OCI-LY7 (cell line): Measurements from ENCODE around the gene COBLL1. TPM values are rescaled to one million over a fixed set of nuclear protein-coding genes. Genes with fewer than 3 reads are reported as not detected.

Experiments
- BruUV-seq: library from RNA; stranded (reverse); fragments of 400-500 nt; replicated peaks from 2 replicates; lab custom pipeline; 2021; lab: Mats Ljungman, UMichigan
- CTCF ChIA-PET: fragments of 300-600 bp; sonication (Branson Sonifier 250); formaldehyde crosslinking; loops from one replicate; lab custom pipeline; 2022; ENCODE audit warnings: antibody characterized with exemption; ENCODE audit not compliant: unreplicated experiment; lab: Charles Lee
- POLR2A ChIA-PET: fragments of 300-600 bp; sonication (Branson Sonifier 250); formaldehyde crosslinking; loops from one replicate; lab custom pipeline; 2022; ENCODE audit warnings: antibody characterized with exemption; lab: Charles Lee
- DNase-seq: peaks from one replicate; pipeline ENCODE4 v3.0.0-alpha.2; 2015; ENCODE audit warnings: low spot score
- H2AFZ ChIP-seq: fragments of 200-600 bp; sonication (generic), shearing (Covaris generic); 2 replicates; pipeline ENCODE4 v1.6.1; 2014; ENCODE audit warnings: mild to moderate bottlenecking, antibody characterized with exemption, low read length, moderate library complexity
- H3K27ac ChIP-seq: fragments of 200-600 bp; sonication (generic); 2 replicates; pipeline ENCODE4 v1.5.1; 2014; ENCODE audit warnings: mixed run types, low read depth, mild to moderate bottlenecking, moderate library complexity, low read length, inconsistent platforms; ENCODE audit not compliant: poor library complexity, severe bottlenecking
- H3K36me3 ChIP-seq: fragments of 200-600 bp; sonication (generic); 2 replicates; pipeline ENCODE4 v1.6.1; 2014; ENCODE audit warnings: mild to moderate bottlenecking, antibody characterized with exemption, low read length, moderate library complexity, mixed read lengths; ENCODE audit not compliant: insufficient read depth
- H3K4me1 ChIP-seq: fragments of 200-600 bp; sonication (generic); 2 replicates; pipeline ENCODE4 v1.5.1; 2014; ENCODE audit warnings: mild to moderate bottlenecking, low read length; ENCODE audit not compliant: insufficient read depth, poor library complexity, severe bottlenecking
- H3K4me2 ChIP-seq: fragments of 200-600 bp; sonication (generic); 2 replicates; pipeline ENCODE4 v1.6.1; 2014; ENCODE audit warnings: mild to moderate bottlenecking, low read length
- H3K4me3 ChIP-seq: fragments of 200-600 bp; sonication (generic); 2 replicates; pipeline ENCODE4 v1.5.1; 2014; ENCODE audit warnings: mild to moderate bottlenecking, low read depth, low read length; ENCODE audit not compliant: poor library complexity, severe bottlenecking
- H3K79me2 ChIP-seq: fragments of 200-600 bp; sonication (generic); 2 replicates; pipeline ENCODE4 v1.6.1; 2016; ENCODE audit warnings: low read depth, mild to moderate bottlenecking, low read length, moderate library complexity, mixed read lengths; ENCODE audit not compliant: insufficient read depth
- H3K9me2 ChIP-seq: fragments of 200-600 bp; sonication (generic); 2 replicates; pipeline ENCODE4 v1.6.1; 2016; ENCODE audit warnings: mild to moderate bottlenecking, low read length, mixed read lengths; ENCODE audit not compliant: insufficient read depth
- H3K9me3 ChIP-seq: fragments of 200-600 bp; sonication (generic); 2 replicates; pipeline ENCODE4 v1.6.1; 2014; ENCODE audit warnings: mild to moderate bottlenecking, mixed run types, low read length, mixed read lengths
- H4K20me1 ChIP-seq: fragments of 200-600 bp; sonication (generic); 2 replicates; pipeline ENCODE4 v1.6.1; 2014; ENCODE audit warnings: mild to moderate bottlenecking, antibody characterized with exemption, low read length, moderate library complexity, mixed read lengths; ENCODE audit not compliant: insufficient read depth
- EZH2phosphoT487 ChIP-seq: fragments of 200-600 bp; sonication (generic); IDR thresholded peaks from 2 replicates; pipeline ENCODE4 v1.6.1; 2018; ENCODE audit warnings: low read depth, borderline replicate concordance, mild to moderate bottlenecking, mixed run types, antibody characterized with exemption, low read length, moderate library complexity, mixed read lengths
- intact Hi-C: fragments of 100-400 bp; cut with micrococcal nuclease; formaldehyde crosslinking; loops from one replicate; pipeline ENCODE4 v1.10.0; 2022; ENCODE audit not compliant: unreplicated experiment
- total RNA-seq, 2 experiments: library from RNA; depleted of rRNA in 1 of 2; stranded (reverse); fragments of >200 nt in 1 of 2; shearing (Covaris generic) in 1 of 2; gene quantifications; 2 replicates each; pipeline ENCODE4 v1.2.3, GENCODE V29; 2014 to 2022
- TF ChIP-seq, protein P1 (sequence below): fragments of 200-600 bp; sonication (generic); conservative IDR thresholded peaks from 2 replicates; pipeline ENCODE4 v1.5.1; 2014; ENCODE audit warnings: mild to moderate bottlenecking, antibody characterized with exemption, low read length, moderate library complexity, mixed read lengths

The COBLL1 gene
- total RNA-seq, 2 experiments from 2014 or later: 0.79 to 40.7 TPM

DNA sequence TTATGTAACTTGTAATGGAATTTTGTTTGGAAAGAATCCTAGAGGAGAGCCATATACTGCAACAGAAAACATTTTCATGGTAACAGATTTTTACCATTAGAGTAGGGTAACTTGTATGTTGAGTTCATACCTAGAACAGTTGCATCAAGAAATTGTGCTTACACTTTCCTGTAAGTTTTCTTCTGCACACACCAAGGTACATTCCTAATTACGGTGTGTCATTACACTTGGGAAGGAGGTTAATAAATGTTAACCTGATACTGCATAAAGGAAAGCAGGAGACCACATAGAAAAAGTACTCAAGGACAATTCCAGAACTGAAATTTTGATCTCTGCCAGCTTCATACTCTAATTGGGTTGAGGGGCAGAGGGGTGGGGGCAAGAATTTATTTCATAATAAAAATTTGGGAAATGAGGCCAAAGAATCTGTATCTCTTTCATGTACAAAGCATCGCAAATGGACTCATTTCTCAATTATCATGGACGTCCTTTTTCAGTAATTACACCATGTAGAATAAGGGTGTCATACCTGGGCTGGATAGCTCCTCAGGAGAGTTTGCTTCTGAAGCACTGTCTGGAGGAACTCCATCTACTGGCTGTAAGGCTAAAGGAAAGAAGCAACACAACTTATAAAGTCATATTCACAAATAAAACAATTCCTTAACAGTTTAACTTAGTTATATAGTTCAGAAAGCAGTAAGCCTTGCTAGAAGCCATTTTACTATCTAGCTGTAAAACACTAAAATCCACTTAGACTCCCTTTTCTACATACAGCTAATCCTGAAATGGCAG lies 137.5 kb downstream of the COBLL1 start:
- H3K4me3 ChIP-seq: no peak overlapping the region
- no peaks in the 10 kb centered on the region for H3K79me2 ChIP-seq
- ChIA-PET POLR2A (interaction anchor here (1.0 to 1.5 kb wide), 2 partner anchors 9 to 20 kb away, joined by 3 to 5 read pairs; no protein-coding TSS in a partner anchor), CTCF (no interaction called here)
- no TSS peak for BruUV-seq
- H3K9me2 ChIP-seq: no peaks in the 10 kb centered on the region
- no peak overlapping the region for H3K27ac ChIP-seq
- H3K4me1 ChIP-seq: no peaks in the 10 kb centered on the region
- no peak overlapping the region for H2AFZ ChIP-seq
- no peak for DNase-seq
- no peak for TF ChIP-seq EZH2phosphoT487
- TF ChIP-seq, protein P1, sequence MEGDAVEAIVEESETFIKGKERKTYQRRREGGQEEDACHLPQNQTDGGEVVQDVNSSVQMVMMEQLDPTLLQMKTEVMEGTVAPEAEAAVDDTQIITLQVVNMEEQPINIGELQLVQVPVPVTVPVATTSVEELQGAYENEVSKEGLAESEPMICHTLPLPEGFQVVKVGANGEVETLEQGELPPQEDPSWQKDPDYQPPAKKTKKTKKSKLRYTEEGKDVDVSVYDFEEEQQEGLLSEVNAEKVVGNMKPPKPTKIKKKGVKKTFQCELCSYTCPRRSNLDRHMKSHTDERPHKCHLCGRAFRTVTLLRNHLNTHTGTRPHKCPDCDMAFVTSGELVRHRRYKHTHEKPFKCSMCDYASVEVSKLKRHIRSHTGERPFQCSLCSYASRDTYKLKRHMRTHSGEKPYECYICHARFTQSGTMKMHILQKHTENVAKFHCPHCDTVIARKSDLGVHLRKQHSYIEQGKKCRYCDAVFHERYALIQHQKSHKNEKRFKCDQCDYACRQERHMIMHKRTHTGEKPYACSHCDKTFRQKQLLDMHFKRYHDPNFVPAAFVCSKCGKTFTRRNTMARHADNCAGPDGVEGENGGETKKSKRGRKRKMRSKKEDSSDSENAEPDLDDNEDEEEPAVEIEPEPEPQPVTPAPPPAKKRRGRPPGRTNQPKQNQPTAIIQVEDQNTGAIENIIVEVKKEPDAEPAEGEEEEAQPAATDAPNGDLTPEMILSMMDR: no peak
- H3K9me3 ChIP-seq: no peaks in the 10 kb centered on the region
- H4K20me1 ChIP-seq: no peaks in the 10 kb centered on the region
- no peaks in the 10 kb centered on the region for H3K36me3 ChIP-seq
- no peak overlapping the region for H3K4me2 ChIP-seq
- intact Hi-C loops: no loop called here

DNA sequence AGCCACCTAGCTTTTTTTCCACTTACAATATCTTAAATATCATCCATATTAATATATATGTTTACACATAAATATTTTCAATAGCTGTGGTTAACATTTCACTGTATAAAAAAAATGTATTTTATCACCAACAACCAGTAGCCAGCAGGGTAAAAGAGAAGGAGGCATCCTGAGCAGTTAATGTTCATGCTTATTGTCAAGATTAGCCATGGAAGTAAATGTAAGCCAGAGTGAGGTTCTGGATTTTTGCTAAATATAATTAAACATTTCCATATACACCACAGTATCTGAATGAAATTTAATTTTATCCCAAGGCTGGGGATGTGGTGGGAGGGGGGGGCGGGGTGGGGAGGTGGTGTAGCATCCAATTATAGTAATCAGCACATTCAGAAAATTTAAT lies 140.1 kb downstream of the COBLL1 start:
- no peaks in the 10 kb centered on the region for H3K36me3 ChIP-seq
- ChIA-PET POLR2A (interaction anchor here (0.5 to 0.6 kb wide), 2 partner anchors 23 to 116 kb away, joined by 3 to 6 read pairs; no protein-coding TSS in a partner anchor), CTCF (no interaction called here)
- BruUV-seq: no TSS peak
- H3K9me2 ChIP-seq: no peaks in the 10 kb centered on the region
- no peak overlapping the region for H3K27ac ChIP-seq
- no peaks in the 10 kb centered on the region for H3K9me3 ChIP-seq
- TF ChIP-seq, protein P1: no peak
- TF ChIP-seq EZH2phosphoT487: no peak
- H3K4me2 ChIP-seq: no peak overlapping the region
- H3K79me2 ChIP-seq: no peaks in the 10 kb centered on the region
- H3K4me3 ChIP-seq: no peak overlapping the region
- no peaks in the 10 kb centered on the region for H3K4me1 ChIP-seq
- no peak for DNase-seq
- no peak overlapping the region for H2AFZ ChIP-seq
- intact Hi-C loops: no loop called here
- H4K20me1 ChIP-seq: no peaks in the 10 kb centered on the region

DNA sequence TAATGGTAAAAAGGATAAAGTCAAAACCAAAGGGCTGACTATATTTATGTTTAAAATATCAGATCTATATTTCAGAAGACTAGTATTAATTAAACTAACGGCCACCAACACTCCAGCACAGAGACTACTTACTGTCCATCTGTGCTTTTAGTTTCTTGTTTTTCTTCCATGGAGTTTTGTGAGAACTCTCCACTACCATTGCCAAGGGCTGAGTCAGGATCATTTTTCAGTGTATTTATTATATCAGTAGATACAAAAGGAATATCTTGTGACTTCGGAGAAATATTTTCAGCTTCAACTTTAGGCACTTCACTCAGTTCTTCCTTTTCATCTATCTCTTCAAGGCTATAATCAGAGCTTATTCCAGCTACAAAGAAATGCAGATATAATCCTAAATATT lies 141.2 kb downstream of the COBLL1 start:
- no TSS peak for BruUV-seq
- ChIA-PET POLR2A (no interaction called here), CTCF (no interaction called here)
- Histone ChIP-seq H3K9me2 (no peaks in the 10 kb centered on the region), H3K4me1 (no peaks in the 10 kb centered on the region), H3K27ac (no peak overlapping the region), H3K9me3 (no peaks in the 10 kb centered on the region), H3K36me3 (no peaks in the 10 kb centered on the region), H4K20me1 (no peaks in the 10 kb centered on the region), H3K79me2 (no peaks in the 10 kb centered on the region), H3K4me3 (no peak overlapping the region), H3K4me2 (no peak overlapping the region), H2AFZ (no peak overlapping the region)
- intact Hi-C loops: no loop called here
- TF ChIP-seq, protein P1: no peak
- no peak for TF ChIP-seq EZH2phosphoT487
- no peak for DNase-seq
